ENCODE data around the gene KSR1.
A peak's percentile ranks its signal among the peaks of the same experiment; 100 is the strongest.

KSR1 gene

DNA sequence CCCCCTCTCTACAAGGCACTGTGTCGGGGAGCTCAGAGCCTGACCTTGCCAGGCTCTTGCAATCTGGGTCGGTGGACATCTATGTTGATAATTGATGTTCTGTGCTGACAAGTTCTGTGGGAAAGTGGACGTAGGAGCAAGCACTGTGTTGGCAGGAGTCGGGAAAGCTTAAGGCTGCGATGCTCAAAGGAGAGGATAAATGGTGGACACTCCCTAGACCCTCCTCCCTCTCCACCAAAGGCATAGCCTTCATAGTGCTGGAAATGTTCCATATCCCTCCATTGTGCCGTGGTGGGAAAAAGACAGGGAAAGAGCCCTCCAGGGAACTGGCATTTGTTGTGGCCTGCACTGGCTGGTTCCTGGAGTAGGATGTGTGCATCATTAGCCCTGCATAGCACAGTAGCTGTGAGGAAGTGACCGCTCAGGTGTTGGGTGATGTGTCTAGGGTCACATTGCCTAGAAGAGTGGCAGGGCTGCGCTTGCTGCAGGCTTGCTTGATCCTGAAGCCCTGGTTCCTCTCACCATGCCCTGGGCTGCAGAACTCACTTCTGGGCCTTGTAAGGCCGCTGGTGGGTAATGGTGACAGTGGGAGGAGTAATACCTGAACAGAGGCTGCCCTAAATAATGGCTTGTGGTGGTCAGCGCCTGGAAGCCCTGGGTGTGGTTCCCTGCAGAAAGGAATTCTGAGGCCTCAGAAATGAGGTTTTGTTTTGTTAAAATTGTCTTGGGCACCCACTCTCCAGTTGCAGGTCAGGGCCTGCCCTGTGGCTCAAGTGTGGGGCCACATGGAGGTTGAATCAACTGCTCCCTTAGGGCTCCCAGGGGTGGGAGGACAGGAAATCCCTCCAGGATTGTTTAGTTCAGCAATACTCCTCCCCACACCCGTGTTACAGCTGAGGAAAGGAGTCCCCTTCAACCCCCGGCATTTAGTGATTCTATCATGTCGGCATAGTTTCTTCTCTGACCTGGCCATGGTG is 62.6 kb downstream of the KSR1 start:
- no peak for DNase-seq (ENCODE audit: low read depth)
- H3K4me3 ChIP-seq (ENCODE audit: low read depth, low read length), result no peak overlapping the region
- TF ChIP-seq CTCF (conservative IDR thresholded peaks at IDR 0.05; ENCODE audit: low read depth, low read length), result no peak

DNA sequence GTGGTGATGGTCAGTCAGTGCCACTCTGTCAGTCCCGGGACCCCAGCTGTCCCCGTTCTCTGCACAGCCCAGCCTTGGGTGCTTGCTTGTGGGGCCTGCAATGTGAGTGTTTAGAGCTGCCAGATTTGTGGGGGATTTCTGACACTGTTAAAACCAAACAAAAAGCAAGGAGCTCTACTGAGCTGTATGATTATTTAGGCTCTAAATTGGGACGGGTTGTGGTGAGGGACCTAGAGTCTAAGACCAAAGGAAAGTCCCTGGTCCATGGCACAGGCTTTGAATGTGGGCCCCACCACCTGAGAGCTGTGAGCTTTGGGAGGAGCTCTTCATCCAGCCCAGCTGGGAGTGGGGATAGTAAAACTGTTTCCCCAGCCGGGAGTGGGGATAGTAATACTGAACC is 63.3 kb downstream of the KSR1 start:
- no peak for TF ChIP-seq CTCF (conservative IDR thresholded peaks at IDR 0.05; ENCODE audit: low read depth, low read length)
- H3K4me3 ChIP-seq (ENCODE audit: low read depth, low read length), result no peak overlapping the region
- DNase-seq (ENCODE audit: low read depth), result no peak

DNA sequence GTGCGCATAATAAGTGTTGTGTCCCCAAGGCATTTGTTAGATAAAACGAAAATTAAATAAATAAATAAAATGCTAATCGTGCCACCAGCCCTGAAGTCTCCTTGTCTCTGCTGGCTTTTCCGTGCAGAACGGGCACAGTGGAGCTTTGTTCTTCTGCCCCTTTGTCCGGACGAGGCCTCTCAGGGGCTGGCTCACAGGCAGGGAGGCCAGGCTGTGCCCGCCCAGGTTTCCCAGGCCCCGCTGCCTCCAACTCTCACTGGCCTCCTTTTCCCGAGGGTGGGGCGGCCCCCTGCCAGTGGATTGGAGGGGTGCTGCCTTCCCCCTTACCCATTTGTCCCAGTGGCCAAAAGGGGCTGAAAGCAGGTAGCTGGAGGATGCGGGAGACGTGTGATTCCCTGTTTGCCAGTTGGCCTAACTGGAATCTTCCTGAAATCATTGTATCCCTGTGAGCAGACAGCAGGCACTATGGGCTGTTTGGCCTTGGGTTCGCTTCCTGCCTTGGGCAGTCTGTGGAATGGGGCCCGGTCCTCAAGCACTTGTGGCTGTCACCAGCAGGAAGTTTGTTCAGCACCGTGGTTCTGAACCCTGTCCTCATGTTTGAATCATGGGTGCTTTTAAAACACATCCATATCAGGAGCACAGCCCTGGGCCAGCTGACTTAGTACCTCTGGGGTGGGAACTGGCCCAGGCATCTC is 64.4 kb downstream of the KSR1 start:
- no peak for TF ChIP-seq CTCF (conservative IDR thresholded peaks at IDR 0.05; ENCODE audit: low read depth, low read length)
- no peak for DNase-seq (ENCODE audit: low read depth)
- no peak overlapping the region for H3K4me3 ChIP-seq (ENCODE audit: low read depth, low read length)

DNA sequence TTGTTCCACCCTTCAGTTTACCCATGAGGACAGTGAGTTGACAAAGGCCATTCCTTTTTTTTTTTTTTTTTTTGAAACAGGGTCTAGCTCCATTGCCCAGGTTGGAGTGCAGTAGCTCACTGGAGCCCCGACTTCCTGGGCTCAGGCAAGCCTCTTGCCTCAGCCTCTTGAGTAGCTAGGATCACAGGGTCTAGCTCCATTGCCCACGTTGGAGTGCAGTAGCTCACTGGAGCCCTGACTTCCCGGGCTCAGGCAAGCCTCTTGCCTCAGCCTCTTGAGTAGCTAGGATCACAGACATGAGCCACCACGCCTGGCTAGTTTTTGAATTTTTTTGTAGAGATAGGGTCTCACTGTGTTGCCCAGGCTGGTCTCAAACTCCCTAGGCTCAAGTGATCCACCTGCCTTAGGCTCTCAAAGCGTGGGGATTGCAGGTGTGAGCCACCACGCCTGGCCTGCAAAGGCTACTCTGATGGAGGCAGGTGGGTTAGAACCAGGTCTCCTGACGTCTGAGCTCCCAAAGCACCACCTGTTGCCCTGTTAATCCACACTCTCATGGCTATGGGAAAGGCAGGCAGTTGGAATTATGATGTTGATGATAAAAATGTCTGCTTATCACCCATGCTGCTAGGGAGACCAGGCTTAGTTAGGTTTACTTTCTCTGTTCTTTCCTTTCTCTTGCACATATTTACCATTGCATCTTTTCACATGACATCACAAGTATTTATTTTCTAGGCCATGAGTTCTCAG is 65.2 kb downstream of the KSR1 start:
- no peak overlapping the region for H3K4me3 ChIP-seq (ENCODE audit: low read depth, low read length)
- no peak for TF ChIP-seq CTCF (conservative IDR thresholded peaks at IDR 0.05; ENCODE audit: low read depth, low read length)
- peak; percentile 37 for DNase-seq (ENCODE audit: low read depth)

GRCh38 chr17:27522028-27522635 is 65.9 kb downstream of the KSR1 start:
- H3K4me3 ChIP-seq (ENCODE audit: low read depth, low read length), result no peak overlapping the region
- no peak for TF ChIP-seq CTCF (conservative IDR thresholded peaks at IDR 0.05; ENCODE audit: low read depth, low read length)
- no peak for DNase-seq (ENCODE audit: low read depth)

- no peak for DNase-seq (ENCODE audit: low read depth)
- no peak overlapping the region for H3K4me3 ChIP-seq (ENCODE audit: low read depth, low read length)
- no peak for TF ChIP-seq CTCF (conservative IDR thresholded peaks at IDR 0.05; ENCODE audit: low read depth, low read length)
Observed at GRCh38 chr17:27523712-27524111, 67.5 kb downstream of the KSR1 start.
